Neural crest cell (in vitro differentiated cells): ENCODE data around the gene ECE1. TPM values are rescaled to one million over a fixed set of nuclear protein-coding genes. Genes with fewer than 3 reads are reported as not detected.
A peak's percentile ranks its signal among the peaks of the same experiment; 100 is the strongest.

Experiments used
- DNase-seq: peaks from one replicate; pipeline ENCODE4 v3.0.0; 2021; ENCODE audit warnings: low read depth, mixed read lengths, low spot score
- H3K27ac Mint-ChIP-seq: one replicate; pipeline ENCODE4 v1.8.0; 2021; ENCODE audit warnings: mild to moderate bottlenecking, mixed read lengths; ENCODE audit not compliant: unreplicated experiment
- H3K27me3 Mint-ChIP-seq: 2 replicates; pipeline ENCODE4 v1.8.0; 2021; ENCODE audit warnings: low read depth, mild to moderate bottlenecking, mixed read lengths
- H3K36me3 Mint-ChIP-seq: 2 replicates; pipeline ENCODE4 v1.8.0; 2021; ENCODE audit warnings: low read depth, mild to moderate bottlenecking, mixed read lengths
- H3K4me1 Mint-ChIP-seq: 2 replicates; pipeline ENCODE4 v1.8.0; 2021; ENCODE audit warnings: mixed read lengths
- H3K4me3 Mint-ChIP-seq: one replicate; pipeline ENCODE4 v1.8.0; 2021; ENCODE audit warnings: mild to moderate bottlenecking, mixed read lengths
- H3K9me3 Mint-ChIP-seq: 2 replicates; pipeline ENCODE4 v1.8.0; 2021; ENCODE audit warnings: mixed read lengths
- total RNA-seq: library from RNA; stranded (reverse); gene quantifications from 2 replicates; pipeline ENCODE4 v1.2.1, GENCODE V29; 2021
- TF ChIP-seq, protein P1 (sequence below): fragments of 200-600 bp; sonication (generic); conservative IDR thresholded peaks from 2 replicates; pipeline ENCODE4 v1.5.0; 2021; ENCODE audit warnings: antibody characterized with exemption, mild to moderate bottlenecking

Gene ECE1
- total RNA-seq, 1 donor from 2014 or later: 40.3 TPM

DNA sequence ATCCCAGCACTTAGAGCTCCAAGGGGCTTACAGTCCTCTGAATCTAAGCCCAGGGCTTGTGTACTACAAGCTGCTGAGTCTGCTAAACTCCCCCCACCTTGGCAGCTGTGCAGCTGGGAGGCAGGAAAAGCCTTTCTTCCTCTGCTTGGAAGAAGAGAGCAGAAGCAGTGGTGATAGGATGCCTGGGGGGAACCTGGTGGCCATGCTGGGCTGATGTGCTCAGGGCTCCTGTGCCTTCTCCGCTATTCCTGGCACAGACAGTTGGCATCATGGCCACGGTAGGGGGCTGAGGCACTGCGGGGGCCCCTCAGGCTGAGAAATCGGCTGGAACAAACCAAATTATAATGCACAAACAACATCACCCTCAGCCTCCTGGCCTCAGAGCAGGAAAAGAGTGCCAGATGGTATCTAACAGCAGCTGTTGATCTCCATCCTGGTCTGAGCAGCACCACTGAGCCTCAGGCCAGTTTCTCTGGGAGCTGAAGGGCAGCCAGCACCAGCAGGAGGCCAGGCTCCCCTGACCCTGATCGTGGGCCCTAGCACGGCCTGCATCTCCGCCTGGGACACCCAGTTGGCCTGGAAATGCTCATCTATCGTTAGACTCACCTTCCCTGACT is 35.8 kb downstream of the ECE1 start:
- Mint-ChIP-seq H3K36me3 (no peaks in the 10 kb centered on the region), H3K27ac (peak overlapping the region; percentile 57), H3K4me1 (peaks cover 4% of the 10 kb centered on the region), H3K4me3 (no peak overlapping the region), H3K27me3 (no peaks in the 10 kb centered on the region), H3K9me3 (no peaks in the 10 kb centered on the region)
- DNase-seq: no peak
- TF ChIP-seq, protein P1, sequence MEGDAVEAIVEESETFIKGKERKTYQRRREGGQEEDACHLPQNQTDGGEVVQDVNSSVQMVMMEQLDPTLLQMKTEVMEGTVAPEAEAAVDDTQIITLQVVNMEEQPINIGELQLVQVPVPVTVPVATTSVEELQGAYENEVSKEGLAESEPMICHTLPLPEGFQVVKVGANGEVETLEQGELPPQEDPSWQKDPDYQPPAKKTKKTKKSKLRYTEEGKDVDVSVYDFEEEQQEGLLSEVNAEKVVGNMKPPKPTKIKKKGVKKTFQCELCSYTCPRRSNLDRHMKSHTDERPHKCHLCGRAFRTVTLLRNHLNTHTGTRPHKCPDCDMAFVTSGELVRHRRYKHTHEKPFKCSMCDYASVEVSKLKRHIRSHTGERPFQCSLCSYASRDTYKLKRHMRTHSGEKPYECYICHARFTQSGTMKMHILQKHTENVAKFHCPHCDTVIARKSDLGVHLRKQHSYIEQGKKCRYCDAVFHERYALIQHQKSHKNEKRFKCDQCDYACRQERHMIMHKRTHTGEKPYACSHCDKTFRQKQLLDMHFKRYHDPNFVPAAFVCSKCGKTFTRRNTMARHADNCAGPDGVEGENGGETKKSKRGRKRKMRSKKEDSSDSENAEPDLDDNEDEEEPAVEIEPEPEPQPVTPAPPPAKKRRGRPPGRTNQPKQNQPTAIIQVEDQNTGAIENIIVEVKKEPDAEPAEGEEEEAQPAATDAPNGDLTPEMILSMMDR: no peak

DNA sequence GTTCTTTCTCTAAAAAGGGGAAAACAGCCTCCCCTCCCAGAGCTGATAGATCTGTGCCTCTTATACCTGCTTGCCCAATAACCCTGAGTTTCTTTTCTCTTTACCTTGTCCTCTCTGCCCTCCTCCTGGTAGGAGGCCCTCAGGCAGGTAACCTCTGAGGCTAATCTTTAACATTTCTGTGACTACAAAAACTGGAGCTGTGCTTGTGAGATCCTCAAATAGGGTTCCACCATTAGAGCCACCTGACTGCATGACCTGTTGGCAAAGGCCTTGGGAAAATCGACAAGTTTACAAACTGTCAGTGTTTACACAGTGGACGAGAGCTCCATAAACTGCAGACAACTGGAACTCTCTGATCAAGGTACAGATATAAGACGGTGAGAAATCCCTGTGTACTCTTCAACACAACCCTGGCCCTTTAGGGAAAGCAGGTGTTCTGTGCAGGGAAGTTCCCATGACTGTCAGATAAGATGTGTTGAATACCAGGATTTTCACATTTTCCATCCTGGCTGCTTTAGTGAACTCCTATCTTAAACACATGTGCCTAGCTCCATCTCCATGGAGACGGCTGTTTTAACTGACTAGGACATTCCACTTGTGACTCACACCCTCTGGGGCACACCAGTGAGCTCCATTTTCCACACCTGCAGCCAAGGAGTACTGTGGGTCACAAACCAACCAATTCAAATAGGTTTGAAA is 38.3 kb downstream of the ECE1 start:
- no peak for DNase-seq
- H3K9me3 Mint-ChIP-seq: no peaks in the 10 kb centered on the region
- TF ChIP-seq, protein P1: no peak
- no peaks in the 10 kb centered on the region for H3K27me3 Mint-ChIP-seq
- peaks cover 4% of the 10 kb centered on the region for H3K4me1 Mint-ChIP-seq
- H3K36me3 Mint-ChIP-seq: no peaks in the 10 kb centered on the region
- H3K4me3 Mint-ChIP-seq: no peak overlapping the region
- no peak overlapping the region for H3K27ac Mint-ChIP-seq

DNA sequence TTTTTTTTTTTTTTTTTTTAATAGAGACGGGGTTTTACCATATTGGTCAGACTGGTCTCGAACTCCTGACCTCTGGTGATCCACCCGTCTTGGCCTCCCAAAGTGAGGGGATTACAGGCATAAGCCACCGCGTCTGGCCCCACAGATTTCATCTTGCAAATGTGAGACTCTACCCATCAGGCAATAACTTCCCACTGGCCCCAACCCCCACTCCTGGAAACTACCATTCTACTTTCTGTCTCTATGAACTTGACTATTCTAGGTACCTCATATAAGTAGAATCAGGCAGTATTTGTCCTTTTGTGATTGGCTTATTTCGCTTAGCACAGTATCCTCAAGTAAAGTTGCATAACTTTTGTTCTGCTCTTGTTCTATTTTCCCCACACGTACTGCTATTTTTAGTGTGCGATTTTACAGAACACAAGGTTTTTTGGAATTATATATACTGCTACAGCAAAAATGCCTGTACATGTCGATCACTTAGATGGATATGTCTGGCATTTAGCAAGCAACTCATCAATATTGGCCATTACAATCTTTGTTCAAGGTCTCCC is 40.2 kb downstream of the ECE1 start:
- TF ChIP-seq, protein P1: no peak
- H3K4me1 Mint-ChIP-seq: no peaks in the 10 kb centered on the region
- H3K27me3 Mint-ChIP-seq: no peaks in the 10 kb centered on the region
- no peak for DNase-seq
- H3K9me3 Mint-ChIP-seq: no peaks in the 10 kb centered on the region
- H3K4me3 Mint-ChIP-seq: no peak overlapping the region
- peak overlapping the region; percentile 28 for H3K27ac Mint-ChIP-seq
- peaks cover 4% of the 10 kb centered on the region for H3K36me3 Mint-ChIP-seq

DNA sequence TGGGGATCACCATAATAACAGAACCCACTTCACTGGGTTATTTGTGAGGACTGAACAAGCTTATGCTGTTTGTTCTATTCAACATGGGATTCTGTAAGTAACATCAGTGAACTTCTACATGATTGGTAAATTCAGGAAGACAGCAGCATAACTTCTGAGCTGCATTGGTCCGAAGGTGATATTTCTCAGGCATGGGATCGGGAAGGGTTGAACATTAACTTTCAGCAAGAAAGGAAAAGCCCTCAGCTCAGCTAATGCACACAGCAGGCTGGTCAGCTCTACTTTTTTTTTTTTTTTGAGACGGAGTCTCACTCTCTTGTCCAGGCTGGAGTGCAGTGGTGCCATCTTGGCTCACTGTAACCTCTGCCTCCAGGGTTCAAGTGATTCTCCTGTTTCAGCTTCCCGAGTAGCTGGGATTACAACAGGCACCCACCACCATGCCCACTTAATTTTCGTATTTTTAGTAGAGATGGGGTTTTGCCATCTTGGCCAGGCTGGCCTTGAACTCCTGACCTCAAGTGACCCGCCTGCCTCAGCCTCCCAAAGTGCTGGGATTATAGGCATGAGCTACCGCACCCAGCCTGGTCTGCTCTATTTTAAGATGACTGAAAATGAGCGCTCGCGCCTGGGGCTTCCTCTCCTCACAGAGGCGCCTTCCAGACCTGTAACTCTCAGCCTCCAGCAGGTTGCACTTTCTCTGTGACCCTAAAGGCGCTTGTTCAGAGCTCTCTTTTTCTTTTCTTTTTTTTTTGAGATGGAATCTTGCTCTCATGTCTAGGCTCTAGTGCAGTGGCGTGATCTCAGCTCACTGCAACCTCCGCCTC is 42.2 kb downstream of the ECE1 start:
- TF ChIP-seq, protein P1: no peak
- H3K27ac Mint-ChIP-seq: no peak overlapping the region
- H3K27me3 Mint-ChIP-seq: no peaks in the 10 kb centered on the region
- H3K9me3 Mint-ChIP-seq: no peaks in the 10 kb centered on the region
- no peak for DNase-seq
- no peaks in the 10 kb centered on the region for H3K4me1 Mint-ChIP-seq
- no peak overlapping the region for H3K4me3 Mint-ChIP-seq
- H3K36me3 Mint-ChIP-seq: peaks cover 4% of the 10 kb centered on the region

DNA sequence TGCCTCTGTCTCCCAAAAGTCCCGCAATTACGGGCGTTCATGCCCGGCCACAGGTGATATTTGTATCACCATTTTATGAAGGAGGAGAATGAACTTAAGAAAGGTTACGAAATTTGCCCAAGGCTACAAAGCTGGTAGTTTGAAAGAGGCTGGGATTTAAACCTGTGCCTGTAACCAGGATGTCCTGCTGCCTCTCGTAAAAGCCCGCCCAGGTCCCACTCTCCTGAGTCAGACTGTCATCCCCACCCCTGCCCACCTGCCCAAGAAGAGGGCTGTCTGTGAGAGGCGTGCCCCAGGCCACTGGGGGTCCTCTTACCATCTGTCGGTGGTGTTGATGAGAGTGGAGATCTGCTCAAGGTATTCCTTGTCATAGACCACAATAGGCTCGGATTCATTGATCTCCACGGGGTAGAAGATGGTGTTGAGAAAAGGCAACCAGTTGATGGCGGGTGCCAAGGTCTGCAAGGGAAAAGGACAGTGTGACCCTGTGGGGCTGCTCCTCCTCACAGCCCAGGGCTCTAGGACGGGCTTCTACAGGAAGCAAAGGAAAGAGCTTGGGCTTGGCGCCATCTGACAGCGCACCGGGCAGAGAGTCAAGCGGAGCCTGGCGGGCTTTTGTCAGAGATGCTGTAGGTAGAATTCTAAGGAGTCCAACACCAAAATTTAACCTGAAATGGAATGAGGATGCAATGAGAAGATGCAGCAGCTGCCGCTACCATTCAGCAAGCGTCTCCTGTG is 43.2 kb downstream of the ECE1 start:
- TF ChIP-seq, protein P1: no peak
- H3K4me3 Mint-ChIP-seq: no peak overlapping the region
- no peaks in the 10 kb centered on the region for H3K27me3 Mint-ChIP-seq
- H3K27ac Mint-ChIP-seq: no peak overlapping the region
- H3K4me1 Mint-ChIP-seq: no peaks in the 10 kb centered on the region
- H3K9me3 Mint-ChIP-seq: no peaks in the 10 kb centered on the region
- DNase-seq: no peak
- peaks cover 4% of the 10 kb centered on the region for H3K36me3 Mint-ChIP-seq
